ENCODE measurements around the gene NRCAM. TPM values are rescaled to one million over a fixed set of nuclear protein-coding genes. Genes with fewer than 3 reads are reported as not detected.
"Not testable (repeated sequence)": the region's sequence is repeated elsewhere in the genome, so short reads cannot be mapped to it uniquely, and the experiment has no call there.

Gene NRCAM
- total RNA-seq, 2 experiments from 2014 or later = 3.2 to 3.8 TPM

GRCh38 chr7:108278776-108279175 is 177.5 kb downstream of the NRCAM start:
- ChIA-PET POLR2A (no interaction called here), CTCF (no interaction called here)
- intact Hi-C loops (cut with micrococcal nuclease) = no loop called here
- no peak overlapping the region for H3K27ac Mint-ChIP-seq
- no peak overlapping the region for H3K4me3 Mint-ChIP-seq
- H3K9me3 Mint-ChIP-seq = peaks cover 9% of the 10 kb centered on the region
- no peaks in the 10 kb centered on the region for H3K36me3 Mint-ChIP-seq (ENCODE audit: low read depth)
- H3K4me1 Mint-ChIP-seq (ENCODE audit: low read depth) = peaks cover 11% of the 10 kb centered on the region
- DNase-seq (no peak), ATAC-seq (no peak)
- no peaks in the 10 kb centered on the region for H3K27me3 Mint-ChIP-seq
- no peak for TF ChIP-seq CTCF (IDR thresholded peaks at IDR 0.05)

GRCh38 chr7:108278281-108278680 is 178.0 kb downstream of the NRCAM start:
- H3K36me3 Mint-ChIP-seq (ENCODE audit: low read depth) = no peaks in the 10 kb centered on the region
- no peak for TF ChIP-seq CTCF (IDR thresholded peaks at IDR 0.05)
- no peak overlapping the region for H3K4me3 Mint-ChIP-seq
- no peak for DNase-seq
- ChIA-PET CTCF (no interaction called here), POLR2A (no interaction called here)
- H3K27me3 Mint-ChIP-seq = no peaks in the 10 kb centered on the region
- peaks cover 10% of the 10 kb centered on the region for H3K4me1 Mint-ChIP-seq (ENCODE audit: low read depth)
- H3K9me3 Mint-ChIP-seq = peaks cover 9% of the 10 kb centered on the region
- H3K27ac Mint-ChIP-seq = no peak overlapping the region
- intact Hi-C loops (cut with micrococcal nuclease) = no loop called here
- ATAC-seq = no peak

GRCh38 chr7:108274447-108274846 is 181.8 kb downstream of the NRCAM start:
- H3K27ac Mint-ChIP-seq; H3K36me3 Mint-ChIP-seq (ENCODE audit: low read depth); ATAC-seq; H3K27me3 Mint-ChIP-seq; H3K4me3 Mint-ChIP-seq; DNase-seq; intact Hi-C loops (cut with micrococcal nuclease); POLR2A ChIA-PET; H3K9me3 Mint-ChIP-seq; CTCF ChIA-PET: not testable (repeated sequence)
- peaks cover 13% of the 10 kb centered on the region for H3K4me1 Mint-ChIP-seq (ENCODE audit: low read depth)

- H3K27ac Mint-ChIP-seq; DNase-seq; H3K27me3 Mint-ChIP-seq; H3K9me3 Mint-ChIP-seq; POLR2A ChIA-PET; CTCF ChIA-PET; H3K36me3 Mint-ChIP-seq (ENCODE audit: low read depth); ATAC-seq; H3K4me3 Mint-ChIP-seq; intact Hi-C loops (cut with micrococcal nuclease): not testable (repeated sequence)
- H3K4me1 Mint-ChIP-seq (ENCODE audit: low read depth) = peaks cover 11% of the 10 kb centered on the region
Observed at GRCh38 chr7:108272891-108273290, 183.3 kb downstream of the NRCAM start.

- Mint-ChIP-seq H3K4me3 (no peak overlapping the region), H3K36me3 (ENCODE audit: low read depth) (no peaks in the 10 kb centered on the region), H3K4me1 (ENCODE audit: low read depth) (peaks cover 18% of the 10 kb centered on the region), H3K27me3 (peaks cover 2% of the 10 kb centered on the region), H3K9me3 (peaks cover 9% of the 10 kb centered on the region), H3K27ac (no peak overlapping the region)
- CTCF ChIA-PET = no interaction called here
- ATAC-seq (peak; percentile 56), DNase-seq (no peak)
- no peak for TF ChIP-seq CTCF (IDR thresholded peaks at IDR 0.05)
- POLR2A ChIA-PET = no interaction called here
- intact Hi-C loops (cut with micrococcal nuclease) = no loop called here
Observed at GRCh38 chr7:108270385-108271015, 185.7 kb downstream of the NRCAM start.

GRCh38 chr7:108268200-108268820 is 187.9 kb downstream of the NRCAM start:
- Mint-ChIP-seq H3K4me3 (no peak overlapping the region), H3K4me1 (ENCODE audit: low read depth) (peaks cover 18% of the 10 kb centered on the region), H3K9me3 (no peaks in the 10 kb centered on the region), H3K27me3 (peaks cover 2% of the 10 kb centered on the region), H3K36me3 (ENCODE audit: low read depth) (no peaks in the 10 kb centered on the region), H3K27ac (no peak overlapping the region)
- intact Hi-C loops (cut with micrococcal nuclease) = no loop called here
- no peak for ATAC-seq
- ChIA-PET CTCF (no interaction called here), POLR2A (no interaction called here)
- no peak for DNase-seq
- no peak for TF ChIP-seq CTCF (IDR thresholded peaks at IDR 0.05)
